Subcutaneous adipose tissue (tissue), 4 donors: ENCODE results near the gene NFATC2. TPM values are rescaled to one million over a fixed set of nuclear protein-coding genes. Genes with fewer than 3 reads are reported as not detected.

Experiments used
- CTCF ChIP-seq: fragments of 450-650 bp; IDR thresholded peaks from one replicate; pipeline ENCODE4 v1.5.1; 2016; ENCODE audit warnings: low read depth, mild to moderate bottlenecking, control low read depth, antibody characterized with exemption, moderate library complexity
- total RNA-seq, 4 donors: library from RNA; depleted of rRNA; stranded (reverse); fragments of >200 nt; gene quantifications; one replicate each; pipeline ENCODE4 v1.1.0, GENCODE V29; 2016

NFATC2 gene
- total RNA-seq, 4 donors from 2014 or later = 2.3 to 7.5 (median 5.8) TPM

- no peak for TF ChIP-seq CTCF
Observed at GRCh38 chr20:51412333-51412871, 130.1 kb downstream of the NFATC2 start.

GRCh38 chr20:51411870-51412269 is 130.6 kb downstream of the NFATC2 start:
- TF ChIP-seq CTCF = no peak

DNA sequence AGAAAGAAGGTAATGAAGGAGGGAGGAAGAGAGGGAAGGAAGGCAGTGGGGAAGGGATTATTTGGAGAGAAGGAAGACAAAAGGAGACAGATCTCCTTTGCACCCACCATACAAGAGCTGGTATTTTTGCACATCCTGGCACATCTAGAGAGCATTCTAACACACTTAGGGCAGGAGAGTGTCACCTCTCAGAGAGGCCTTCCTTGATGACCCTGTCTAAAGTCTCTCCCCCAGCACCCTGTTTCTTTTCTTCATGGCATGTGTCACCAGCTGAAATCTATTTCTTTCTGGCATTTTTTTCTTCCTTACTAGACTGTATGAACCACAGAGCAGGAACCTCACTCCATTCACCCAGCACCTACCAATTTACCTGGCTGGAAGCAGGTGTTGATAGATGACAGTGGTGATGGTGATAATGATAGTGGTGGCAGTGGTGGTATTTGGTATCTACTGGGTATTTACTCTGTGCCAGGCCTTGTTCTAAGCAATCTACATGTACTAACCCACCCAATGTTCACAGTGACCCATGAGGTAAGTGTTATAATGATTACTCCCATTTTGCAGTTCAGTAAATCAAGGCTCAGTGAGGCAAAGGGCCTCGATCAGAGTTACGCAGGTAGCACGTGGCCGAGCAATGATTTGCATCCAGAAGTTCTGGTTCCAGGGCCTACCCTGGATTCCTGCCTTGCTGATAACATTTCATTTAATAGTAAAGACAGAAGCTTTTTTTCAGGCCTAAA is 131.8 kb downstream of the NFATC2 start:
- no peak for TF ChIP-seq CTCF

GRCh38 chr20:51409192-51409880 is 133.2 kb downstream of the NFATC2 start:
- no peak for TF ChIP-seq CTCF

GRCh38 chr20:51404297-51405060 is 138.0 kb downstream of the NFATC2 start:
- no peak for TF ChIP-seq CTCF

- no peak for TF ChIP-seq CTCF
Observed at GRCh38 chr20:51403466-51404220, 138.9 kb downstream of the NFATC2 start.
